Hematopoietic multipotent progenitor cell treated with erythropoietin and hydrocortisone succinate and interleukin-3 and kit ligand, for 6 days (in vitro differentiated cells): Measurements from ENCODE around the gene CAMKK2.
"Not testable (repeated sequence)": the region's sequence is repeated elsewhere in the genome, so short reads cannot be mapped to it uniquely, and the experiment has no call there.

ENCODE experiments used
- DNase-seq: peaks from one replicate; pipeline ENCODE4 v3.0.0-alpha.2; 2015

Gene CAMKK2

GRCh38 chr12:121245031-121245430 lies 51.5 kb downstream of the CAMKK2 start:
- no peak for DNase-seq

- DNase-seq = no peak
These were observed 55.1 kb downstream of the CAMKK2 start for GRCh38 chr12:121241156-121241970.

DNA sequence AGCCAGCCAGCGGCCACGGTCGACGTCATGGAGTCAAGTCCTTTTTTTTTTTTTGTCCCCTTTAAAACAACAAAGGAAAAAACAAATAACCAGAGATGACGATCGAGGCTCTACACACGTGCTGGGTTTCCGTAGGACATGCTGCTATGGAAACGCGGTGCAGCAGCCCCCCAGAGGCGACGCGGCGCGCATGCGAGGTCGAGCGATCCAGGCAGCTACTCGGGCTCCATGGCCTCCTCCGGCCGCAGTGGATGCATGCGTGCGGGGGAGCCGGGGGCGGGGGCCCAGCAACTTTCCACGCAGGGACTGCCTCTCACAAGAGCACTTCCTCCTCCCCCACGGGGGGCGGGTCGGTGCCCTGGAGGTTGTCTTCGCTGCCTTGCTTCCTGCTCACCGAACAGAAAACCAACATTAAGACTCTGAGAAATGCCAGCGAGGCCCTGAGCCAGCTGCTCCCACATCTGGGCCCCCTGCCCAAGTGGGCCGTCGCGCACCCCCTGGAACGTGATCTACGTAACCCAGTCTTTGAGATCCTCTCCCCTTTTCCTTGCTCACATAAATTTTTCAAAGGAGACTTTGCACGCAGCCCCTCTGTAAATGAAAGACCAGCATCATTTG lies 55.9 kb downstream of the CAMKK2 start:
- peak; percentile 65 for DNase-seq

DNA sequence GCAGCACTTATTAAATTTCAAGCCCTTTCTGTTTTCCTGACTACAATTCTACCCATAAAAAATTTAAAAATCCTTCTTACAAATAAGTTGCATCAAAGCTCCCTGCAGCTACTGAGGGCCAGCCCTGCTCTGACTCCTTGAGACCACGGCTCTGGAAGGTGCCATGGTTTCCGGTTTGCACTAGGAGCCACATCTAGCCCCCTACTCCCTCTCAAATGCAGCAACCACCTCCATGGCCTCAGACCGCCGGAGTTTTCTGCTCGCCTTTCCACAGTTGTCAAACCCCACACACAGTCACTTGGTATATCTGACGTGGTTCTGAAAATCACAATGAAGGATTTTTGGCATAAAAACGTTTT lies 56.5 kb downstream of the CAMKK2 start:
- DNase-seq = no peak

DNA sequence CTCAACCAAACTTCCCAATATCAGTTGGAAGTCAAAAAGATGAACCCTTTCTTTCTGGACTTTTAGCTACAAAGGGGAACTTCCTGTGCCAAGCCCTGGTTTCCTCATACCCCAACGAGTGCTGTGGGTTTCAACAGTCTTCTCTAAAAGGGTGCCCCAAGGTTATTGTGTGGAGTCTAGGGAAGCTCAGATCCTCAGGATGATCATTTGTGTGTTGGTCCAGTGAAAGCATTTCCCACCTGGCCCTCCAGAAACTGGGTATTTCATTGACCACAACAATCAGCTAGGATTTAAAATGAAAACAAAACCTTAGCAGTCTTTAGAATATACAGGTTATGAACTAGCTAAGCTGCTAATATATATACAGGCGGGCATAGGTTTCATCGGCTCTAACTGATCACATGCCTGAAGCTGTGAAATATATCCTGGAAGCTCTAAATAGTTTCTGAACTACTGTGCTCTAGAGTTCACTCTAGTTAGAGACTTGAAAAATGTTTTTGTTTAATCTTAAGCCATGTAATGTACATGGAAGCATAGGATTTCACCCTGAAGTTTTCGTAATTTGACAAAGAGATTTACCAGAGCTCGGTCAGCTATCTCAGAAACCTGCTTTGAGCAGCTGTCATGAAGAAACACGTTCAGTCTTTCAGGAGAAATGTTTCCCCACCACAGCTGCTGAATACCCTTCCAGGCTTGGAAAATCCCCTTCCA lies 57.0 kb downstream of the CAMKK2 start:
- peak; percentile 65 for DNase-seq

DNA sequence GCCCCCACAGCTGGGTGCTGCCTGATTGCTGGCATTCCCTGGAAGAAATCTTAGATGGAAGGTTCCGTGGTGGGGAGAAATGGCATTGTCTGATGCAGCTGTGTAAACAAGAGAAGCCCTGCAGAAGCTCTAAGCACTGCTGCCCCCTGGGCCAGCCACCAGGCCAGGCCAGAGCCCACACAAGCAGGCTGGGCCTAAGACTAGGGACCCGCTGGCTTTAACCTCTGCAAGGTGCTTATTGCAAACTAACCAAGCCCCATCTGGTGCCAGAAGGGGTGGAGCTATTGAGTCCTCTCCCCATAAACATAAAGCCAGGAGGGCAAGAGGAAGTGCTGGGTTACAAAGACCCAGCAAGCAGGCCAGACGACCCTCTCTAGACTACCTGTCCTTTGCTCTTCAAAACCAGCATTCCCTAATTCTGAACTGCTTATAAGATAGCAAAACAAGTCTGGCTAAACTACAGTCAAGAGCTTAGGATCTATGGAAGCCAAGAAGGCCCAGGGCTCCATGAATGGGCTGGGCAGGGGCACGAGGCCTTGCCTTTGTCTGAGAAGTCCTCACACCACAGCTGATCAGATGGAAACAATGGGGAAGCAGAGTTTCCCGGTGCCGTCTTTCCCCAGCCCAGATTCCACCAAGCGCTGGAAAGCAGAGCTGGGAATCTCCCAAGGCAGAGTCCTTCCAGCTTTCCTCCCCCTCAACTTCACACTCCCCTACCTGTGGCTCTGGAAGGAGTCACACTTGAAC lies 57.7 kb downstream of the CAMKK2 start:
- DNase-seq = peak; percentile 68

DNA sequence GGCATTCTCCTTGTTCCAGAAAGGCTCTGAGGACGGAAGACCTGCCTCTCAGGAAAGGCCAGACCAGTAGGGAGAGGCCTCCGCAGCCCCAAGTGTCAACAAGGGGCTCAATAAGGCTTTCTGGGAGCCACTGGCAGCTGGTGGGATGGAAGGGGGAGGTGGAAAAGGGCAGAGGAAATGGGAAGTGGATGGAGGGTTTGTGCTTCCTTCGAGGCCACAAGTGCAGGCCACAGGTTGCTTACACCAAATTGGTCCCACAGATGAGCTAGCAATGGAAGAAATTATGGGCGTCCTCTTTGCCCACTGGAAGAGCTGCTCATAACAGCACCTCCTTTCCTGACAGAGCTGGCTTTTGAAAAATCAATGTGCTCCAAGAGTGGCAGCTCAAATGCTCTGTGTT lies 58.4 kb downstream of the CAMKK2 start:
- DNase-seq = no peak

GRCh38 chr12:121237415-121237814 lies 59.1 kb downstream of the CAMKK2 start:
- no peak for DNase-seq

GRCh38 chr12:121236776-121237175 lies 59.7 kb downstream of the CAMKK2 start:
- no peak for DNase-seq

GRCh38 chr12:121233628-121234020 lies 62.9 kb downstream of the CAMKK2 start:
- DNase-seq = no peak

DNA sequence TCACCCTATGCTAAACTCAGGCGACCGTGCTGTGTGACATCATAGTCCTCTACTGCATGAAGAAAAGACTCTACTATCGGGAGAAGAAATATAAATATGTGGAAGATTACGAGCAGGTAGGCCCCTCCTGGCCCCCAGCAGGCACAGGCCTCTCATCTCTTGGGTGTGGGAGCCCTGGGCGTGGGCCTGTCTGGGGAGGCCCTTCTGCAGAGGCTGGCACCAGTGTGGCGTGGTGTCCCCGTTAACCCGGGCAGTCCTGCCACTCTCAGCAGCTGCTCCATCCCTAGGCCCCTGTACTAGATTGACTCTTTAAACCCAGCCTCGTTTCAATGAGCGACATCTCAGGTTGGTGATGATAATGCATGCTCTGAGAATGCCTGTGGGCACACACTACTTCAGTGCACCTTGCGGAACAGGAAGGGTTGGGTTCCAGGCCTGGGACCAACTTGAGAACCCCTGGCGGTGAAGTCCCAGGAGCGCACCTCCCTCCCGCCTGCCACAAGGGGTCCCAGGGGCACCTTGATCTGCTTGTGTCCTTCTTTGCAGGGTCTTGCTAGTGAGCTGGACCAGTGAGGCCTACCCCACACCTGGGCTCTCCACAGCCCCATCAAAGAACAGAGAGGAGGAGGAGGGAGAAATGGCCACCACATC lies 63.4 kb downstream of the CAMKK2 start:
- no peak for DNase-seq

GRCh38 chr12:121232163-121232562 lies 64.3 kb downstream of the CAMKK2 start:
- DNase-seq = no peak

DNA sequence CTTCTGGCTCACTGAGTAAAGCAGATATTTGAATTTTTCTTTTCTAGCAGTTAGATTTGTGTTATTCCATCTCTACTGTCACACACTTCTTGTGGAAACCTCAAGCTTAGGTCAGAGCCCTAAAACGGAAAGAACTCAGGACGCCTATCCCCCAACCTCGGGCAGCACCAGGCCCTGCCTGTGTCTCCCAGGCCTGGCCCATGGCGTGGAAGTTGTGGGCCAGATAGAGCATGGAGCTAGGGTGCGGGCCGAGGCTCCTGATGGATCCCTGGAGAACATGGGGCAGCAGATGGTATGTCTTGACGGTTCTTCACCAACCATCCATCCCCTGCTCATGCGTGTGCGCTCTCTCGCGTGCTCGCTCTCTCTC lies 66.0 kb downstream of the CAMKK2 start:
- DNase-seq = no peak

DNA sequence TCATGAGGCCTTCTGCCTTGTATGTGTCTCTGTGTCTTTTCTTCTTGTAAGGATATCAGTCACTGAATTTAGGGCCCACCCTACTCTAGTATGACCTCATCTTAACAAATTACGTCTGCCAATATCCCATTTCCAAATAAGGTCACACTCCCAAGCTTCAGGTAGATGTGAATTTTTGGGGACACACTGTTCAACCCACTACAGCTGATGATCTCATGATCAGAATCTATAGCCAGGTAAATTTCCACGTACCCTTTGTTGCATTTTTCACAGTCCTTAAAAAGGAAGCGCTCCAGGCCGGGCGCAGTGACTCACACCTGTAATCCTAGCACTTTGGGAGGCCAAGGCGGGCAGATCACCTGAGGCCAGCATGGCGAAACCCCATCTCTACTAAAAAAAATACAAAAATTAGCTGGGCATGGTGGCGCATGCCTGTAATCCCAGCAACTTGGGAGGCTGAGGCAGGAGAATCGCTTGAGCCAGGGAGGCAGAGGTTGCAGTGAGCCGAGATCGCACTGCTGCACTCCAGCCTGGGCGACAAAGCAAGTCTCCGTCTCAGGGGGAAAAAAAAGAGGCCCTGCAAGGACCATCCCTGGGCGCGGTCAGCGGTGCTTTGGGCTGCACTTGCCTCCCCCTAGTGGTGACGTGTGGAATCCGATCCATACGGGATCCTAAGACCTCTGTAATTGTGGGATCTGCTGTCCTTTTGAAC lies 66.5 kb downstream of the CAMKK2 start:
- peak; percentile 92 for DNase-seq

DNA sequence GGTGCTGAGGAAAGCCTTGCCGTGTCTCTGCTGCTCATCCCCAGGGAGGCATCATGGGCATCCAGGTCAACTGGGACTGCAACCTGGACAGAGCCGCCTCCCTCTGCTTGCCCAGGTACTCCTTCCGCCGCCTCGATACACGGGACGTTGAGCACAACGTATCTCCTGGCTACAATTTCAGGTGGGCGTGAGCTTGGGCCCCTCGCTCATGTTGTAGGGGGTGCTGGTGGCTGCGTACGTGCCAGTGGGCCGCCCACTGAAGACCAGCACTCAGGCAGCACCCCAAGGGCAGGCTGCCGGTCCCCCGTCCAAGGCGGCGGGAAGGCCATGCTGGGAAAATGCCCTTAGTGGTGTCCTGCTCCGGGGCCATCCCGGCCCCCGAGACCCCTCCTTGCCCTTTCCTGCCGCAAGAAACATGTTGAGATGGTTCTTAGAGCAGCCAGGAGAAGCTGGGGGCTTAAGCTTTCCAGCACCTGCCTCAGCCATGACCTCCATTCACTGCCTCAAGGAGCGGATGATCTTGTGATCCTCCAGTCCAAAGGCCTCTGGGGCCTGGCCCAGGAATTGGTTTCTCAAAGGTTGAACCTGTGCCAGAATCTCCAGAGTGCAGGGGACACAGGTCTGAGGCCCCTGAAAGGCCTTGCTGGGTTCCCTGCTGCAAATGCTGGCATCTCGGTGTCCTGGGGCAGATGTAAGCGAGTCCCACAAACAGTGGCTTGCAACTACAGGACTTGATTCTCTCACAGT lies 67.4 kb downstream of the CAMKK2 start:
- DNase-seq = no peak

DNA sequence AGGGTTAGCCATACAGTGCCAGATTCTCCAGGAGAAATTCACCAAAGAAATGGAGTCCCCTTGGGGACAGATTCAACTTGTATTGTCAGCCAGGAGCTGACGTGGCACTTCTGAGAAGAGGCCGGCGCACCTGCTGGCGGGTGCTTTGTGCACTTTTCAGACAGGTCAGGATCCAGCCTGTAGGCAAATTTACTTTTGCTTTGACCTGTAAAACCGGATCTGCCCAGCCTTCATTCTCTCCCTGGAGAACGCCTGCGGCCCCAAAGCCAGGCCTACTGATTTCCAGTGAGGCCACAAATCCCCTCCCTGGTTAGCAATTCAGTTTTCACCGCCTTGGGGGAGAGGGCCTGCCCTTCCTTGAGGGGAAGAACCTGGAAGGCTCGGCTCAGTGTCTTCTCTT lies 69.2 kb downstream of the CAMKK2 start:
- no peak for DNase-seq

DNA sequence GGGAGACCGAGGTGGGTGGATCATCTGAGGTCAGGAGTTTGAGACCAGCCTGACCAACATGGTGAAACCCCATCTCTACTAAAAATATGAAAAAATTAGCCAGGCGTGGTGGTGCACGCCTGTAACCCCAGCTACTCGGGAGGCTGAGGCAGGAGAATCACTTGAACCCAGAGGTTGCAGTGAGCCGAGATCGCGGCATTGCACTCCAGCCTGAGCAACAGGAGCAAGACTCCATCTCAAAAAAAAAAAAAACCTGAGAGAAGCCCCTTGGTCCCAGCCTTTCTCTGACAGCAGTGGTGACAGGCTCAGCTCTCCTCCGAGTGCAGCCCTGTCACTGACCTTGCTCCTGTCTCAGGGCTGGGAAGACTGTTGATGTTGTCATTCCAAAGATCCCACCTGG lies 69.6 kb downstream of the CAMKK2 start:
- not testable (repeated sequence) for DNase-seq

GRCh38 chr12:121226399-121226798 lies 70.1 kb downstream of the CAMKK2 start:
- DNase-seq = no peak

DNA sequence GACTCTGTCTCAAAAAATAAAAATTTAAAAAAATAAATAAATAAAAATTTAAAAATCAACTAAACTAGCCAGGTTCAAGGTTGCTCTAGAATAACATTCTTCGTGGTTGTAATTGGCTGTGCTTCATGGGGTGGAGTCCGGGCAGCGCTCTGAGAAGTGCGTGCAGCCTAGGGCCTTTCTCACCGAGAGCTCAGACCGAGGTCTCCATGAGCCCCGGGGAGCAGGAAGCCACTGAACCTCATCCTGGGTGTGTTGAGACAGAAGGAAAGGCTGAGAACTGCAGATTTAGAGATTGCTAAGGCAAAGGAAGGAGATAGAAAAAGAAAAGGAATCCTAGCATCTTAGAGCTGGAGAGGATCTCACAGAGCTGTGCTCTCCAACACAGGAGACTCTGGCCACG lies 71.9 kb downstream of the CAMKK2 start:
- DNase-seq = no peak

GRCh38 chr12:121223292-121224285 lies 72.9 kb downstream of the CAMKK2 start:
- DNase-seq = peak; percentile 71
